GM12878 (cell line): ENCODE measurements around the gene DCLK2. TPM values are rescaled to one million over a fixed set of nuclear protein-coding genes. Genes with fewer than 3 reads are reported as not detected.

Experiments
- ATAC-seq: fragments of 200-7000 bp; cut with Tn5 transposase; 3 replicates; pipeline ENCODE4 v1.9.1; 2020; ENCODE audit warnings: mild to moderate bottlenecking, moderate library complexity
- BruUV-seq: library from RNA; stranded (reverse); fragments of 400-500 nt; replicated peaks from 2 replicates; lab custom pipeline; 2021; lab: Mats Ljungman, UMichigan
- CTCF ChIA-PET: fragments of 300-600 bp; sonication (Branson Sonifier 250); formaldehyde crosslinking; extraction: SDS; loops from one replicate; lab custom pipeline; 2021; ENCODE audit warnings: inconsistent platforms; lab: Yijun Ruan, JAX
- POLR2A ChIA-PET: fragments of 350-600 bp; formaldehyde crosslinking; extraction: SDS; loops from one replicate; lab custom pipeline; 2021; ENCODE audit warnings: inconsistent platforms; lab: Charles Lee
- RAD21 ChIA-PET: fragments of 300-600 bp; sonication (Branson Sonifier 250); formaldehyde crosslinking; loops from one replicate; lab custom pipeline; 2023; ENCODE audit warnings: antibody characterized with exemption; ENCODE audit not compliant: unreplicated experiment; lab: Charles Lee
- SMC1A ChIA-PET: fragments of 300-600 bp; sonication (Branson Sonifier 250); formaldehyde crosslinking; loops from one replicate; lab custom pipeline; 2023; ENCODE audit not compliant: unreplicated experiment, uncharacterized antibody; lab: Charles Lee
- DNase-seq: peaks from one replicate; pipeline ENCODE4 v3.0.0-alpha.2; 2011; ENCODE audit warnings: low read depth, low spot score
- FAIRE-seq: peaks from 3 replicates; lab custom pipeline; 2011; peaks lifted over from hg19 to GRCh38; lab: Jason Lieb, UNC
- H2AFZ ChIP-seq: 2 replicates; pipeline ENCODE4 v1.6.0; 2011; ENCODE audit warnings: low read depth, low read length, control low read depth; ENCODE audit not compliant: control insufficient read depth
- H3K27ac ChIP-seq: 2 replicates; pipeline ENCODE4 v1.5.1; 2011; ENCODE audit warnings: control low read depth; ENCODE audit not compliant: control insufficient read depth, insufficient read depth
- H3K27me3 ChIP-seq, 2 experiments: replicated peaks in 1 of 2; 2 replicates each; pipeline versions ENCODE4 v1.6.0 to v1.6.1; 2011; ENCODE audit warnings: low read length in 1 of 2; ENCODE audit not compliant: control insufficient read depth in 2 of 2, insufficient read depth in 2 of 2
- H3K36me3 ChIP-seq, 2 experiments: 2 replicates each; pipeline ENCODE4 v1.5.1; 2011; ENCODE audit warnings: low read length in 1 of 2; ENCODE audit not compliant: control insufficient read depth in 2 of 2, insufficient read depth in 2 of 2
- H3K4me1 ChIP-seq: 2 replicates; pipeline ENCODE4 v1.6.1; 2011; ENCODE audit warnings: mild to moderate bottlenecking, low read length, moderate library complexity, mixed read lengths; ENCODE audit not compliant: control insufficient read depth, insufficient read depth
- H3K4me2 ChIP-seq: 2 replicates; pipeline ENCODE4 v1.6.0; 2011; ENCODE audit warnings: control low read depth; ENCODE audit not compliant: control insufficient read depth, insufficient read depth
- H3K4me3 ChIP-seq: fragments of 200-600 bp; sonication (generic); 2 replicates; pipeline ENCODE4 v1.5.1; 2016
- H3K79me2 ChIP-seq: 2 replicates; pipeline ENCODE4 v1.6.0; 2011; ENCODE audit warnings: low read length; ENCODE audit not compliant: control insufficient read depth, insufficient read depth
- H3K9ac ChIP-seq: 2 replicates; pipeline ENCODE4 v1.8.0; 2011; ENCODE audit warnings: low read length, control low read depth, mixed read lengths; ENCODE audit not compliant: control insufficient read depth, insufficient read depth
- H3K9me3 ChIP-seq: replicated peaks from 3 replicates; pipeline ENCODE4 v1.5.1; 2011; ENCODE audit warnings: mild to moderate bottlenecking, low read length; ENCODE audit not compliant: control insufficient read depth, insufficient read depth
- H4K20me1 ChIP-seq: 2 replicates; pipeline ENCODE4 v1.6.0; 2011; ENCODE audit not compliant: control insufficient read depth, insufficient read depth
- ASH2L ChIP-seq: fragments of 300-600, 200-600 bp; sonication (generic); IDR thresholded peaks from 2 replicates; pipeline ENCODE4 v1.6.1; 2017; ENCODE audit warnings: low read depth, mild to moderate bottlenecking, borderline replicate concordance
- BACH1 ChIP-seq: fragments of 450-650 bp; IDR thresholded peaks from 2 replicates; pipeline ENCODE4 v1.6.1; 2017; ENCODE audit warnings: mild to moderate bottlenecking, borderline replicate concordance
- CBX5 ChIP-seq: sonication (generic); IDR thresholded peaks from 2 replicates; pipeline ENCODE4 v1.6.1; 2016; ENCODE audit warnings: low read depth, moderate library complexity, mild to moderate bottlenecking, inconsistent platforms
- IKZF2 ChIP-seq, 2 experiments: fragments of 450-650 bp; IDR thresholded peaks; 2 replicates each; pipeline ENCODE4 v1.6.1; 2017; ENCODE audit warnings: mild to moderate bottlenecking in 2 of 2, moderate library complexity in 2 of 2
- KLF5 ChIP-seq: fragments of 450-650 bp; IDR thresholded peaks from 2 replicates; pipeline ENCODE4 v1.6.1; 2014; ENCODE audit warnings: mild to moderate bottlenecking; ENCODE audit not compliant: partially characterized antibody
- LARP7 ChIP-seq: fragments of 450-650 bp; IDR thresholded peaks from 2 replicates; pipeline ENCODE4 v1.6.1; 2017; ENCODE audit warnings: mild to moderate bottlenecking
- MYB ChIP-seq: fragments of 150-350 bp; IDR thresholded peaks from 2 replicates; pipeline ENCODE4 v1.6.1; 2014; ENCODE audit warnings: mild to moderate bottlenecking, low read depth, low read length, borderline replicate concordance
- NFIC ChIP-seq: IDR thresholded peaks from 2 replicates; pipeline ENCODE4 v1.6.1; 2012; ENCODE audit warnings: low read depth, mild to moderate bottlenecking, inconsistent platforms, low read length, moderate library complexity
- SIX5 ChIP-seq: IDR thresholded peaks from 2 replicates; pipeline ENCODE4 v1.6.1; 2011; ENCODE audit warnings: mild to moderate bottlenecking, low read depth, low read length, moderate library complexity; ENCODE audit not compliant: severe bottlenecking
- TCF3 ChIP-seq: IDR thresholded peaks from 2 replicates; pipeline ENCODE4 v1.6.1; 2012; ENCODE audit warnings: low read depth, mild to moderate bottlenecking, low read length, borderline replicate concordance; ENCODE audit not compliant: insufficient read depth
- WGBS: methylation state at CpG from one replicate; pipeline ENCODE4 v1.1.6; 2016; ENCODE audit warnings: low lambda C conversion rate; ENCODE audit not compliant: insufficient replicate concordance, insufficient coverage; ENCODE audit errors: missing lambda C conversion rate; 5-methylcytosine and 5-hydroxymethylcytosine counted together
- in situ Hi-C: fragments of 300-500 bp; cut with MboI; formaldehyde crosslinking; loops from 9 replicates; pipeline ENCODE4 v1.14.3; 2018; ENCODE audit warnings: mixed read lengths
- intact Hi-C: fragments of 100-400 bp; cut with micrococcal nuclease; formaldehyde crosslinking; loops from one replicate; pipeline ENCODE4 v1.14.2; 2022; ENCODE audit not compliant: unreplicated experiment
- polyA plus RNA-seq, 11 experiments: library from polyadenylated mRNA; depleted of rRNA in 4 of 11; unstranded in 6 of 11; stranded (reverse) in 5 of 11; fragments of >200 nt; fragmentation: Nextera tagmentation in 4 of 11; fragmentation: Illumina TruSeq in 1 of 11; extraction: Ambion mirVana in 4 of 11; extraction: Trizol in 1 of 11; gene quantifications; 1 replicate in 1 of 11; 2 replicates in 10 of 11; pipeline versions ENCODE4 v1.2.1 to v1.2.3, GENCODE V29; 2011 to 2016; ENCODE audit warnings: inconsistent platforms in 2 of 11, missing spikeins in 2 of 11, low read depth in 1 of 11
- total RNA-seq, 4 experiments: library from RNA; depleted of rRNA in 3 of 4; stranded (reverse); fragments of >200 nt in 3 of 4; fragmentation: Illumina TruSeq in 1 of 4; extraction: Trizol in 1 of 4; gene quantifications; 2 replicates each; pipeline versions ENCODE4 v1.2.1 to v1.2.3, GENCODE V29; 2013 to 2021
- TF ChIP-seq, protein P1 (sequence below): IDR thresholded peaks from 2 replicates; pipeline ENCODE4 v1.6.1; 2012; ENCODE audit warnings: improper control_type of control experiment, low read depth, low read length; ENCODE audit not compliant: insufficient replicate concordance
- TF ChIP-seq, protein P2 (sequence below): fragments of 450-650 bp; IDR thresholded peaks from 2 replicates; pipeline ENCODE4 v1.6.1; 2016; ENCODE audit warnings: mild to moderate bottlenecking, moderate library complexity, borderline replicate concordance

Gene DCLK2
- total and polyA plus RNA-seq, 10 of the 15 experiments (the other 5 are each of a cell fraction or from before 2014, with no cell fraction given) = not detected

DNA sequence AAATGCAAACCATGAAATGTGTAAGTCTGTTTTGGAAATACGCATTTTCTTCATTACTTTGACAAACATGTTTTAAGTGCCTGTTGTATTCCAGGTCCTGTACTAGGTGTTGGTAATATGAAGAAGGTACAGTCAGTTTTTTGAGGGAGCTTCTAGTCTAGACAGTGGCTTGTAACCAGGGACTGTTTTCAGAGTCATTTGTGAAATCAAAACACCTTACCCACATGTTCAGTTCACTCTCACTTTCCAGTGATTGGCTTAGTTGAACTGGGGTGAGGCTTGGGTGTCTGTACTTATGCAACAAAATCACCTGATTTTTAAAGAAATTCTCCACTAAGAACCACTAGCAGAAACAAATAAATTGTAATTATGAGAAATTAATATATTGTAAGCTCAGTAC is 16.4 kb downstream of the DCLK2 start:
- no peak for ATAC-seq
- H3K36me3 ChIP-seq = no peaks in the 10 kb centered on the region
- SMC1A ChIA-PET = no interaction called here
- no TSS peak for BruUV-seq
- 46% methylated on average over 1 of the region's 1 CpG for WGBS
- H3K4me1 ChIP-seq = no peaks in the 10 kb centered on the region
- TF ChIP-seq TCF3 (no peak), KLF5 (no peak), CBX5 (no peak), NFIC (no peak), LARP7 (no peak), MYB (no peak), BACH1 (no peak), IKZF2 (IDR thresholded peaks at IDR 0.05) (no peak), SIX5 (no peak), ASH2L (no peak)
- TF ChIP-seq, protein P1, sequence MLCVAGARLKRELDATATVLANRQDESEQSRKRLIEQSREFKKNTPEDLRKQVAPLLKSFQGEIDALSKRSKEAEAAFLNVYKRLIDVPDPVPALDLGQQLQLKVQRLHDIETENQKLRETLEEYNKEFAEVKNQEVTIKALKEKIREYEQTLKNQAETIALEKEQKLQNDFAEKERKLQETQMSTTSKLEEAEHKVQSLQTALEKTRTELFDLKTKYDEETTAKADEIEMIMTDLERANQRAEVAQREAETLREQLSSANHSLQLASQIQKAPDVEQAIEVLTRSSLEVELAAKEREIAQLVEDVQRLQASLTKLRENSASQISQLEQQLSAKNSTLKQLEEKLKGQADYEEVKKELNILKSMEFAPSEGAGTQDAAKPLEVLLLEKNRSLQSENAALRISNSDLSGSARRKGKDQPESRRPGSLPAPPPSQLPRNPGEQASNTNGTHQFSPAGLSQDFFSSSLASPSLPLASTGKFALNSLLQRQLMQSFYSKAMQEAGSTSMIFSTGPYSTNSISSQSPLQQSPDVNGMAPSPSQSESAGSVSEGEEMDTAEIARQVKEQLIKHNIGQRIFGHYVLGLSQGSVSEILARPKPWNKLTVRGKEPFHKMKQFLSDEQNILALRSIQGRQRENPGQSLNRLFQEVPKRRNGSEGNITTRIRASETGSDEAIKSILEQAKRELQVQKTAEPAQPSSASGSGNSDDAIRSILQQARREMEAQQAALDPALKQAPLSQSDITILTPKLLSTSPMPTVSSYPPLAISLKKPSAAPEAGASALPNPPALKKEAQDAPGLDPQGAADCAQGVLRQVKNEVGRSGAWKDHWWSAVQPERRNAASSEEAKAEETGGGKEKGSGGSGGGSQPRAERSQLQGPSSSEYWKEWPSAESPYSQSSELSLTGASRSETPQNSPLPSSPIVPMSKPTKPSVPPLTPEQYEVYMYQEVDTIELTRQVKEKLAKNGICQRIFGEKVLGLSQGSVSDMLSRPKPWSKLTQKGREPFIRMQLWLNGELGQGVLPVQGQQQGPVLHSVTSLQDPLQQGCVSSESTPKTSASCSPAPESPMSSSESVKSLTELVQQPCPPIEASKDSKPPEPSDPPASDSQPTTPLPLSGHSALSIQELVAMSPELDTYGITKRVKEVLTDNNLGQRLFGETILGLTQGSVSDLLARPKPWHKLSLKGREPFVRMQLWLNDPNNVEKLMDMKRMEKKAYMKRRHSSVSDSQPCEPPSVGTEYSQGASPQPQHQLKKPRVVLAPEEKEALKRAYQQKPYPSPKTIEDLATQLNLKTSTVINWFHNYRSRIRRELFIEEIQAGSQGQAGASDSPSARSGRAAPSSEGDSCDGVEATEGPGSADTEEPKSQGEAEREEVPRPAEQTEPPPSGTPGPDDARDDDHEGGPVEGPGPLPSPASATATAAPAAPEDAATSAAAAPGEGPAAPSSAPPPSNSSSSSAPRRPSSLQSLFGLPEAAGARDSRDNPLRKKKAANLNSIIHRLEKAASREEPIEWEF = no peak
- TF ChIP-seq, protein P2, sequence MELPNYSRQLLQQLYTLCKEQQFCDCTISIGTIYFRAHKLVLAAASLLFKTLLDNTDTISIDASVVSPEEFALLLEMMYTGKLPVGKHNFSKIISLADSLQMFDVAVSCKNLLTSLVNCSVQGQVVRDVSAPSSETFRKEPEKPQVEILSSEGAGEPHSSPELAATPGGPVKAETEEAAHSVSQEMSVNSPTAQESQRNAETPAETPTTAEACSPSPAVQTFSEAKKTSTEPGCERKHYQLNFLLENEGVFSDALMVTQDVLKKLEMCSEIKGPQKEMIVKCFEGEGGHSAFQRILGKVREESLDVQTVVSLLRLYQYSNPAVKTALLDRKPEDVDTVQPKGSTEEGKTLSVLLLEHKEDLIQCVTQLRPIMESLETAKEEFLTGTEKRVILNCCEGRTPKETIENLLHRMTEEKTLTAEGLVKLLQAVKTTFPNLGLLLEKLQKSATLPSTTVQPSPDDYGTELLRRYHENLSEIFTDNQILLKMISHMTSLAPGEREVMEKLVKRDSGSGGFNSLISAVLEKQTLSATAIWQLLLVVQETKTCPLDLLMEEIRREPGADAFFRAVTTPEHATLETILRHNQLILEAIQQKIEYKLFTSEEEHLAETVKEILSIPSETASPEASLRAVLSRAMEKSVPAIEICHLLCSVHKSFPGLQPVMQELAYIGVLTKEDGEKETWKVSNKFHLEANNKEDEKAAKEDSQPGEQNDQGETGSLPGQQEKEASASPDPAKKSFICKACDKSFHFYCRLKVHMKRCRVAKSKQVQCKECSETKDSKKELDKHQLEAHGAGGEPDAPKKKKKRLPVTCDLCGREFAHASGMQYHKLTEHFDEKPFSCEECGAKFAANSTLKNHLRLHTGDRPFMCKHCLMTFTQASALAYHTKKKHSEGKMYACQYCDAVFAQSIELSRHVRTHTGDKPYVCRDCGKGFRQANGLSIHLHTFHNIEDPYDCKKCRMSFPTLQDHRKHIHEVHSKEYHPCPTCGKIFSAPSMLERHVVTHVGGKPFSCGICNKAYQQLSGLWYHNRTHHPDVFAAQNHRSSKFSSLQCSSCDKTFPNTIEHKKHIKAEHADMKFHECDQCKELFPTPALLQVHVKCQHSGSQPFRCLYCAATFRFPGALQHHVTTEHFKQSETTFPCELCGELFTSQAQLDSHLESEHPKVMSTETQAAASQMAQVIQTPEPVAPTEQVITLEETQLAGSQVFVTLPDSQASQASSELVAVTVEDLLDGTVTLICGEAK = no peak
- TF ChIP-seq, all 136 proteins: peak for 0
- POLR2A ChIA-PET = no interaction called here
- H3K27me3 ChIP-seq = no peaks in the 10 kb centered on the region
- intact Hi-C loops (no loop called here), in situ Hi-C loops (no loop called here)
- H3K27ac ChIP-seq = no peak overlapping the region
- no peak for DNase-seq
- H3K9me3 ChIP-seq = no peaks in the 10 kb centered on the region
- H4K20me1 ChIP-seq = no peaks in the 10 kb centered on the region
- no peak overlapping the region for H3K4me3 ChIP-seq
- CTCF ChIA-PET = interaction anchor here (0.6 to 0.8 kb wide), 2 partner anchors 13 to 625 kb away, joined by 3 to 4 read pairs; no protein-coding TSS in a partner anchor
- no peak overlapping the region for H2AFZ ChIP-seq
- no peak for FAIRE-seq
- H3K79me2 ChIP-seq = no peaks in the 10 kb centered on the region
- no peak overlapping the region for H3K9ac ChIP-seq
- H3K4me2 ChIP-seq = no peak overlapping the region
- RAD21 ChIA-PET = no interaction called here
